Keratinocyte (primary cell): ENCODE results near the gene CDKL5. TPM values are rescaled to one million over a fixed set of nuclear protein-coding genes. Genes with fewer than 3 reads are reported as not detected.

ENCODE experiments used
- DNase-seq: peaks from one replicate; pipeline ENCODE4 v3.0.0-alpha.2; 2011; ENCODE audit warnings: low read depth, missing footprints, low spot score
- FAIRE-seq: peaks from 2 replicates; lab custom pipeline; 2011; peaks lifted over from hg19 to GRCh38; lab: Jason Lieb, UNC
- H2AFZ ChIP-seq: 2 replicates; pipeline ENCODE4 v1.6.0; 2012; ENCODE audit warnings: low read length, control low read depth, inconsistent platforms; ENCODE audit not compliant: control insufficient read depth
- H3K27ac ChIP-seq: 2 replicates; pipeline ENCODE4 v1.5.1; 2011; ENCODE audit warnings: low read length; ENCODE audit not compliant: control insufficient read depth, insufficient read depth
- H3K27me3 ChIP-seq: 3 replicates; pipeline ENCODE4 v1.6.0; 2011; ENCODE audit warnings: low read length; ENCODE audit not compliant: control insufficient read depth, insufficient read depth; ENCODE audit errors: extremely low read depth
- H3K36me3 ChIP-seq, 2 experiments: 2 replicates in 1 of 2; 3 replicates in 1 of 2; pipeline ENCODE4 v1.5.1; 2011; ENCODE audit warnings: low read length in 2 of 2, mild to moderate bottlenecking in 1 of 2; ENCODE audit not compliant: control insufficient read depth in 2 of 2, insufficient read depth in 2 of 2; ENCODE audit errors: extremely low read depth in 1 of 2
- H3K4me1 ChIP-seq: 3 replicates; pipeline ENCODE4 v1.5.1; 2011; ENCODE audit warnings: low read length; ENCODE audit not compliant: control insufficient read depth, insufficient read depth; ENCODE audit errors: extremely low read depth
- H3K4me2 ChIP-seq: 3 replicates; pipeline ENCODE4 v1.6.0; 2011; ENCODE audit warnings: low read depth, low read length; ENCODE audit not compliant: control insufficient read depth, insufficient read depth; ENCODE audit errors: extremely low read depth
- H3K4me3 ChIP-seq, 3 experiments: fragments of 200-600 bp in 1 of 3; sonication (generic) in 1 of 3; 2 replicates in 2 of 3; 3 replicates in 1 of 3; pipeline ENCODE4 v1.5.1; 2011 to 2016; ENCODE audit warnings: low read length in 3 of 3, mild to moderate bottlenecking in 3 of 3, control low read depth in 2 of 3, inconsistent platforms in 1 of 3, low read depth in 1 of 3, mixed read lengths in 1 of 3, mixed run types in 1 of 3, moderate library complexity in 1 of 3; ENCODE audit not compliant: control insufficient read depth in 2 of 3, insufficient read depth in 2 of 3; ENCODE audit errors: extremely low read depth in 1 of 3
- H3K79me2 ChIP-seq: 2 replicates; pipeline ENCODE4 v1.6.0; 2012; ENCODE audit warnings: low read length; ENCODE audit not compliant: control insufficient read depth, insufficient read depth
- H3K9ac ChIP-seq: 3 replicates; pipeline ENCODE4 v1.6.0; 2011; ENCODE audit warnings: low read length; ENCODE audit not compliant: control insufficient read depth, insufficient read depth; ENCODE audit errors: extremely low read depth
- H3K9me1 ChIP-seq: 3 replicates; pipeline ENCODE4 v1.6.0; 2011; ENCODE audit warnings: low read length; ENCODE audit not compliant: control insufficient read depth, insufficient read depth; ENCODE audit errors: extremely low read depth
- H3K9me3 ChIP-seq: 2 replicates; pipeline ENCODE4 v1.5.1; 2012; ENCODE audit warnings: low read depth, low read length; ENCODE audit not compliant: control insufficient read depth
- H4K20me1 ChIP-seq: 3 replicates; pipeline ENCODE4 v1.6.0; 2011; ENCODE audit warnings: low read length; ENCODE audit not compliant: control insufficient read depth, insufficient read depth; ENCODE audit errors: extremely low read depth
- EZH2 ChIP-seq: IDR thresholded peaks from one replicate; pipeline ENCODE4 v1.6.1; 2012; ENCODE audit warnings: inconsistent platforms, mild to moderate bottlenecking, low read length, moderate library complexity
- dilution Hi-C: fragments of 300-500 bp; cut with MboI; formaldehyde crosslinking; loops from one replicate; pipeline ENCODE4 v1.7.0; 2020; ENCODE audit warnings: low sequenced_read_pairs; ENCODE audit not compliant: extremely low pct_ligation_motif_present
- polyA plus RNA-seq, 5 experiments: library from polyadenylated mRNA; depleted of rRNA in 3 of 5; stranded (reverse) in 3 of 5; stranded (forward) in 1 of 5; unstranded in 1 of 5; fragments of >200 nt; gene quantifications; 1 replicate in 1 of 5; 2 replicates in 3 of 5; 3 replicates in 1 of 5; pipeline versions ENCODE4 v1.2.1 to v1.2.3, GENCODE V29; 2011 to 2012; ENCODE audit warnings: missing spikeins in 2 of 5, low read depth in 1 of 5, low replicate concordance in 1 of 5
- TF ChIP-seq, protein P1 (sequence below), 3 experiments: IDR thresholded peaks in 1 of 3; conservative IDR thresholded peaks in 1 of 3; optimal IDR thresholded peaks in 1 of 3; 2 replicates in 2 of 3; 3 replicates in 1 of 3; pipeline versions ENCODE3 to v1.5.1; 2011; ENCODE audit warnings: low read length in 3 of 3, mild to moderate bottlenecking in 3 of 3, moderate library complexity in 2 of 3, control low read depth in 1 of 3, inconsistent platforms in 1 of 3; ENCODE audit not compliant: insufficient read depth in 2 of 3; ENCODE audit errors: extremely low read depth in 1 of 3

CDKL5 gene
- polyA plus RNA-seq, 1 donor (not counting 4 experiments of a cell fraction or from before 2014, with no cell fraction given): 3.4 TPM

DNA sequence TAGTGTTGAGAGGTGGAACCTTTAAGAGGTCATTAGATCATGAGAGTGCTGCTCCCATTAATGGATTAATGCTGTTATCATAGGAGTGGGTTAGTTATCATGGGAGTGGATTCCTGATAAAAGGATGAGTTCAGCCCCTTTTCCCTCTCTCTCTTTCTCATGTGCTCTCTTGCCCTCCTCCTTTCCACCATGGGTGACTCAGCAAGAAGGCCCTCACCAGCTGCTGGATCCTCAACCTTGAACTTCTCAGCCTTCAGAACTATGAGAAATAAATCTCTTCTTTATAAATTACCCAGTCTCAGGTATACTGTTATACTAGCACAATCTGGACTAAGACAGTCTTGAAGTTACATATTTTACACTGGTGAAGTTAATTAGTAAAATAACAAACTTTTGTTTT, 10.0 kb upstream of the CDKL5 start:
- Histone ChIP-seq H3K79me2 (no peaks in the 10 kb centered on the region), H2AFZ (no peak overlapping the region), H3K9me3 (no peaks in the 10 kb centered on the region), H3K9ac (no peak overlapping the region), H3K36me3 (no peaks in the 10 kb centered on the region), H3K4me3 (no peak overlapping the region), H3K27ac (no peak overlapping the region), H3K9me1 (no peaks in the 10 kb centered on the region), H3K27me3 (no peaks in the 10 kb centered on the region), H4K20me1 (no peaks in the 10 kb centered on the region), H3K4me1 (no peaks in the 10 kb centered on the region), H3K4me2 (no peak overlapping the region)
- no peak for TF ChIP-seq EZH2
- TF ChIP-seq, protein P1, sequence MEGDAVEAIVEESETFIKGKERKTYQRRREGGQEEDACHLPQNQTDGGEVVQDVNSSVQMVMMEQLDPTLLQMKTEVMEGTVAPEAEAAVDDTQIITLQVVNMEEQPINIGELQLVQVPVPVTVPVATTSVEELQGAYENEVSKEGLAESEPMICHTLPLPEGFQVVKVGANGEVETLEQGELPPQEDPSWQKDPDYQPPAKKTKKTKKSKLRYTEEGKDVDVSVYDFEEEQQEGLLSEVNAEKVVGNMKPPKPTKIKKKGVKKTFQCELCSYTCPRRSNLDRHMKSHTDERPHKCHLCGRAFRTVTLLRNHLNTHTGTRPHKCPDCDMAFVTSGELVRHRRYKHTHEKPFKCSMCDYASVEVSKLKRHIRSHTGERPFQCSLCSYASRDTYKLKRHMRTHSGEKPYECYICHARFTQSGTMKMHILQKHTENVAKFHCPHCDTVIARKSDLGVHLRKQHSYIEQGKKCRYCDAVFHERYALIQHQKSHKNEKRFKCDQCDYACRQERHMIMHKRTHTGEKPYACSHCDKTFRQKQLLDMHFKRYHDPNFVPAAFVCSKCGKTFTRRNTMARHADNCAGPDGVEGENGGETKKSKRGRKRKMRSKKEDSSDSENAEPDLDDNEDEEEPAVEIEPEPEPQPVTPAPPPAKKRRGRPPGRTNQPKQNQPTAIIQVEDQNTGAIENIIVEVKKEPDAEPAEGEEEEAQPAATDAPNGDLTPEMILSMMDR (optimal IDR thresholded peaks at IDR 0.05 in 1 of 3, IDR thresholded peaks at IDR 0.05 in 1 of 3, conservative IDR thresholded peaks at IDR 0.05 in 1 of 3; ENCODE audit: extremely low read depth in 1 of 3, insufficient read depth in 2 of 3, low read length in 3 of 3): no peak
- dilution Hi-C loops: loop anchor here (25.0 kb wide), 1 partner anchor 922 kb away; the partner anchor contains the start of gene PDHA1
- no peak for FAIRE-seq
- DNase-seq: no peak

DNA sequence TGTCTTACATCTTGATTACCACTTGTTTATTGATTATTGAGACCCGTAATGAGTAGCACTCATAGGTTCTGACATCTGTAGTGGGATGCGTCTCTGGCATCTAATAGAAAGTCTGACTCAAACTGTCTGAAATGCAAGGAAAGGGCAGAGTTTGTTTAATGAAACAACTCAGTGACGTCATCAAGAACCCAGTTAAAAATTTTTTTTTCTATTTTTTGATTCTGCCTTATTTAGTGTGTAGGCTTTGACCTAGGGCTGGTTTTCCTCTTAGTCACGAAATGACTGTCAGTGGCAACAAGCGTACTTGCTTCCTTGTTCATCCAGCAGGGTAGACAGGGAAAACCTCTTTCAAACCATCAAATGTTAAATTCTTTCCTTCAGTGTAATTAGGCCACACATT, 3.1 kb upstream of the CDKL5 start:
- Histone ChIP-seq H3K79me2 (no peaks in the 10 kb centered on the region), H3K9ac (no peak overlapping the region), H3K4me3 (no peak overlapping the region), H3K4me2 (no peak overlapping the region), H3K36me3 (no peaks in the 10 kb centered on the region), H3K4me1 (no peaks in the 10 kb centered on the region), H4K20me1 (no peaks in the 10 kb centered on the region), H3K27ac (no peak overlapping the region), H3K27me3 (no peaks in the 10 kb centered on the region), H3K9me1 (no peaks in the 10 kb centered on the region), H2AFZ (no peak overlapping the region), H3K9me3 (no peaks in the 10 kb centered on the region)
- dilution Hi-C loops: loop anchor here (25.0 kb wide), 1 partner anchor 915 kb away; the partner anchor contains the start of gene PDHA1
- FAIRE-seq (no peak), DNase-seq (no peak)
- TF ChIP-seq EZH2: no peak

DNA sequence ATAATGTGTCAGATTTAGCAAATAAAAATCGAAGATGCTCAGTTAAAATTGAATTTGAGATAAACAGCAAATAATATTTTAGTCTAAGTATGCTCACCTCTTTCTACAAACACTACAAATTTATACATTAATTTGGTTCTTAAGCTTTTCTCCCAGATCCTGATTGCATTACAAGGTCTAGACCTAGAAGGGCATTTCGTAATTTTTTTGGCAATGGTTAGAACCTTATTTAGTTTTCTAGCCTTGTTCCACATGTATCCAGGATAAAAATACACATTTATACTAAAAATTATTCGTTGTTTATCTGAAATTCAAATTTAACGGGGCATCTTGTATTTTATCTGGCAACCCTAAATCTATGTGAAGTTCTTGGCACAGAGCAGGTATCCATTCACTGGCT, 2.5 kb upstream of the CDKL5 start:
- no peaks in the 10 kb centered on the region for H3K9me1 ChIP-seq
- H2AFZ ChIP-seq: no peak overlapping the region
- H3K4me2 ChIP-seq: no peak overlapping the region
- FAIRE-seq: no peak
- dilution Hi-C loops: loop anchor here (25.0 kb wide), 1 partner anchor 914 kb away; the partner anchor contains the start of gene PDHA1
- H4K20me1 ChIP-seq: no peaks in the 10 kb centered on the region
- no peak overlapping the region for H3K9ac ChIP-seq
- no peak overlapping the region for H3K4me3 ChIP-seq
- H3K4me1 ChIP-seq: no peaks in the 10 kb centered on the region
- no peaks in the 10 kb centered on the region for H3K36me3 ChIP-seq
- no peak overlapping the region for H3K27ac ChIP-seq
- TF ChIP-seq EZH2: no peak
- TF ChIP-seq, protein P1 (optimal IDR thresholded peaks at IDR 0.05 in 1 of 3, IDR thresholded peaks at IDR 0.05 in 1 of 3, conservative IDR thresholded peaks at IDR 0.05 in 1 of 3; ENCODE audit: extremely low read depth in 1 of 3, insufficient read depth in 2 of 3, low read length in 3 of 3): no peak
- no peaks in the 10 kb centered on the region for H3K79me2 ChIP-seq
- no peak for DNase-seq
- H3K9me3 ChIP-seq: no peaks in the 10 kb centered on the region
- H3K27me3 ChIP-seq: no peaks in the 10 kb centered on the region
